GM12864 (cell line): ENCODE measurements around the gene IGFBP4.

Experiments used
- DNase-seq: peaks from one replicate; pipeline ENCODE4 v3.0.0-alpha.2; 2011; ENCODE audit warnings: low read depth
- H3K4me3 ChIP-seq: 2 replicates; pipeline ENCODE4 v1.5.1; 2011; ENCODE audit warnings: mild to moderate bottlenecking, low read depth, low read length, control low read depth
- TF ChIP-seq, protein P1 (sequence below): IDR thresholded peaks from 2 replicates; pipeline ENCODE4 v1.5.1; 2011; ENCODE audit warnings: low read depth, mild to moderate bottlenecking, moderate library complexity, low read length, control low read depth, inconsistent platforms; ENCODE audit errors: missing control alignments

Gene IGFBP4

DNA sequence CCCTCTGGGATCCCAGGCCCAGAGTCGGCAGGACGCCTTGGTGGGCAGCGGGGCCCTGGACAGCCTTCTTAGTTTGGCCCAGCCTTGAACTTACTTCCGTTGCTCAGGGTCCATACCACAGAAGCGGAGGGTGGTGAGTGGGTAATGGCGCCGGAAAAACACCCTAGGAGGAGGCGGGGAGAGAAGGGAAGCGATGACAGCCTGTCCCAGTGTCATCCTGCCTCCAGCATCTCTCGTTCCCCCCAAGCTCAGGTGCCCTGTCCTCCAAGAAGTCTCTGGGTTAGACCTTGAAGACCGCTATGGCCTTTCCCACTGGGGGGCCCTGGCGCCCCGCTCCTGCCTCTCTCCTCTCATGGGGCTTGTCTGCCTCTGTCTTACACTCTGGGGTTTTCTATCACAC lies 35.2 kb downstream of the IGFBP4 start:
- H3K4me3 ChIP-seq: no peak overlapping the region

DNA sequence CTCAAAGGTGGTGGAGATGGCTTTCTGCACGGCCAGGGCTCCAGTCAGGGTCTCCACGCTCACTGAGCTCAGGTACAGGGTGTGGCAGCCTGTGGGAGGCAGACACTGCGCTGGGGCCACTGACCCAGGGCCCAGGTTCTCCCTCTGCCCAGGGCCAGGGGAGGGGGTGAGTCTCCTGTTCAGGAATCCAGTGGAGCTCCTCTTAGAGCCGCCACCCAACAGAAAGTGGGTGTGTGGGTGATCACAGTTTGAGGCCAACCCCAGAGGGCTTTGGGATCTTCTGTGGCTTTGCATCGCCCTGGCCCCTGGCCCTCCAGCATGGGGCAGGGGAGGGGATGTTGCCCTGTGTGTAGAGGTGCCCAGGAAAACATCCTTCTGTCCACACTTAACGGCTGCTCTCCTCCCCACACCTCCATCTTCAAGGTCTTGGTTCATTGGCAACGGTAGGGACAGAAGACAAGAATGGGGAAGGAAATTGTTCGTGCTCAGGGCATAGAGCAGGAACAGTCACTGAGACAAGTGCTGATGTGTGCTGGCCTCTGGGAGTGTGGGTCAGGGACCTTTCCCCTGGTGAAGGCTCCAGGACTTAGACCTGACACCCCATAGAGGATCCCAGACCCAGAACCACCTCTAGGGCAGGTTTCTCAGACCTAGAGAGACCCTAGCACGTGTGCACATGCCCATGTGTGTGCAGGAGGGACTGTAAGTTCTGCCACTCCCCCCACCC lies 36.7 kb downstream of the IGFBP4 start:
- DNase-seq: no peak
- H3K4me3 ChIP-seq: no peak overlapping the region
- TF ChIP-seq, protein P1, sequence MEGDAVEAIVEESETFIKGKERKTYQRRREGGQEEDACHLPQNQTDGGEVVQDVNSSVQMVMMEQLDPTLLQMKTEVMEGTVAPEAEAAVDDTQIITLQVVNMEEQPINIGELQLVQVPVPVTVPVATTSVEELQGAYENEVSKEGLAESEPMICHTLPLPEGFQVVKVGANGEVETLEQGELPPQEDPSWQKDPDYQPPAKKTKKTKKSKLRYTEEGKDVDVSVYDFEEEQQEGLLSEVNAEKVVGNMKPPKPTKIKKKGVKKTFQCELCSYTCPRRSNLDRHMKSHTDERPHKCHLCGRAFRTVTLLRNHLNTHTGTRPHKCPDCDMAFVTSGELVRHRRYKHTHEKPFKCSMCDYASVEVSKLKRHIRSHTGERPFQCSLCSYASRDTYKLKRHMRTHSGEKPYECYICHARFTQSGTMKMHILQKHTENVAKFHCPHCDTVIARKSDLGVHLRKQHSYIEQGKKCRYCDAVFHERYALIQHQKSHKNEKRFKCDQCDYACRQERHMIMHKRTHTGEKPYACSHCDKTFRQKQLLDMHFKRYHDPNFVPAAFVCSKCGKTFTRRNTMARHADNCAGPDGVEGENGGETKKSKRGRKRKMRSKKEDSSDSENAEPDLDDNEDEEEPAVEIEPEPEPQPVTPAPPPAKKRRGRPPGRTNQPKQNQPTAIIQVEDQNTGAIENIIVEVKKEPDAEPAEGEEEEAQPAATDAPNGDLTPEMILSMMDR: no peak

More for the DNA sequence above, 35.2 kb downstream of the IGFBP4 start:
- DNase-seq: no peak
- TF ChIP-seq, protein P1: no peak

DNA sequence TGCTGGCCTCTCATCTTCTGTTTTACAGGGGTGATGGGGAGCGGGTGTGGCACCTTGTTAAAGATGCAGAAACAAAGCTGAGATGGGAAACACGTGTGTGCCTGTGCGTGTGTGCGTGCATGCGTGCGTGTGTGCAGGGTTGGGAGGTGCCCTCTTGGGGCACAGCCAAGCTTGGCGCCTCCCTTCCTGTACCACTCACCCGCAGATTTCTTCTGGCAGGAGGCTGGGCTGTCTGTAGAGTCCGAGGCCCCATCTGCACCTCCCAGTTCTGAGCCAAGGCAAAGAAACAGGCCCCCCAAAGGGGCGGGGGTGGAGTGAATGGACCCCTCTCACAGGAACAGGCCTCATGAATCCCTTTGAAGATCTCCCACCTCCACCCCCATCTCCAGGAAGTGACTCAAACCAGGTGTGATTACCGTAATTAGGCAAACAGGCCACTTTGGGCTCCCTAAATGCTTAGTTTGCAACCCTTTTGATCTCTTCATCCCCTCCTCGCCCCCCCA lies 37.3 kb downstream of the IGFBP4 start:
- TF ChIP-seq, protein P1: no peak
- no peak for DNase-seq
- no peak overlapping the region for H3K4me3 ChIP-seq

DNA sequence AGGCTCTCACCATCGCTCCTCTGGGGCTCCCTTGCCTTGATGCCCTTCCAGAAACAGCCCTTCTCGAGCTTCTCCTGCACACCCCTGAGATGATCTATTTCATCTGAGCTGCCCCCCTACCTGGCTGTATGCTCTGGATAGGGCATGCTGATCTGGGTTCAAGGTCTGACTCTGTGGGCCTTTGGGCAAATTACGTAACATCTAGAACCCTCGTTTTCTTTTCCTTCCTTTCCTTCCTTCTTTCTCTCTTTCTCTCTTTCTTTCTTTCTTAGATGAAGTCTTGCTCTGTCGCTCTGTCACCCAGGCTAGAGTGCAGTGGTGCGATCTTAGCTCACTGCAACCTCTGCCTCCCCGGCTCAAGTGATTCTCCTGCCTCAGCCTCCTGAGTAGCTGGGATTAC lies 37.9 kb downstream of the IGFBP4 start:
- TF ChIP-seq, protein P1: no peak
- DNase-seq: no peak
- no peak overlapping the region for H3K4me3 ChIP-seq

DNA sequence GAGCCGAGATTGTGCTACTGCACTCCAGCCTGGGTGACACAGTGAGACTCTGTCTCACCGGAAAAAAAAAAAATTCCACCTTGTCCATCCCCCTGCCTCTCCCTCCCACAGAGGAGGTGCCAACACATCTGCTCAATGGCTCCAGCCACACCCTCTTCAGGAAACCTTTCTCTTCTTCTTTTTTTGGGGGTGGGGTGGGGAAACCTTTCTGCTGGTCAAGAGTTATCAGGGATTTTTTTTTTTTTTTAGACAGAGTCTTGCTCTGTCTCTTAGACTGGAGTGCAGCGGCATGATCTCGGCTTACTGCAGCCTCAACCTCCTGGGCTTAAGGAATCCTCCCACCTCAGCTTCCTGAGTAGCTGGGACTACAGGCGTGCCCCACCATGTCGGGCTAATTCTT lies 39.5 kb downstream of the IGFBP4 start:
- no peak overlapping the region for H3K4me3 ChIP-seq
- TF ChIP-seq, protein P1: no peak
- DNase-seq: no peak

DNA sequence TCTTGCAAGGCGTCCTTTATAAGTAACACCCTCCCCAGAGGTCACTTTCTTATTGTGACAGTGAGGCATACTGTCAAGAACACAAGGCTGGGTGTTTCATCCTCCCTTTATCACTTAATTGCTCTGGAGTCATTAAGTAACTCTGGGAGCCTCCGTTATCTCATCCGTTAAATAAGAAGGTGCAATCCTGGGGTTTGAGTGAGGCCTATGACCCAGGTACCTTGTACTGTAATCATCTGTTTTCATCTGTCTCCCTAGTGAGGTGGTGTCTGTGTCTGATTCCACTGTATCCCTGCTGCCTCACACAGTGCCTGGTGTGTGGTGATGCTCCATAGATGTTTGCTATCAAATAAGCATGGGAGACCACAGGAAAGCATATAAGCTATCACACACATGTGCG lies 40.4 kb downstream of the IGFBP4 start:
- no peak overlapping the region for H3K4me3 ChIP-seq
- DNase-seq: no peak
- TF ChIP-seq, protein P1: no peak
